Hepatocyte (in vitro differentiated cells): Measurements from ENCODE around the gene KRTAP10-2.

Source experiments
- EZH2 ChIP-seq: fragments of 200-600 bp; sonication (generic); IDR thresholded peaks from 2 replicates; pipeline ENCODE4 v1.6.1; 2016; ENCODE audit warnings: antibody characterized with exemption, mild to moderate bottlenecking, borderline replicate concordance
- TF ChIP-seq, protein P1 (sequence below): fragments of 200-600 bp; sonication (generic); IDR thresholded peaks from 2 replicates; pipeline ENCODE4 v1.5.1; 2016; ENCODE audit warnings: antibody characterized with exemption, mild to moderate bottlenecking; ENCODE audit not compliant: poor library complexity

DNA sequence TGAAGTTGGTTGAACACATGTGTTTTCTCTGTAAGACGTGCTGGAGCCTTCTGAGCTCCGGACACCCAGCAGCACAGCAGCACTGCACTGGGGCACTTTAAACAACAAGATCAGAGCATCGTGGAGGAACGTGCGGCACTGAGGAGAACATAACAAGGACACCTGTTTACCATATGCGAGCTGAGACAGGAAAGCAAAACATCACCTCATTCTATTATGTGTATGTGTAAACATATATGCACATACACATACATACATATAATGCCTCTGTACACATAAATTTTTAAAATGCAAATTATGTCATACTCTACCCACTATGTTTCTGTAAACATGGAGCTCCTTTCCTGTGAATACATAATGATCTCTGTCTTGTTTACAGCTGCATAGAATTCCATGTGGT is 44.2 kb upstream of the KRTAP10-2 start:
- TF ChIP-seq, protein P1, sequence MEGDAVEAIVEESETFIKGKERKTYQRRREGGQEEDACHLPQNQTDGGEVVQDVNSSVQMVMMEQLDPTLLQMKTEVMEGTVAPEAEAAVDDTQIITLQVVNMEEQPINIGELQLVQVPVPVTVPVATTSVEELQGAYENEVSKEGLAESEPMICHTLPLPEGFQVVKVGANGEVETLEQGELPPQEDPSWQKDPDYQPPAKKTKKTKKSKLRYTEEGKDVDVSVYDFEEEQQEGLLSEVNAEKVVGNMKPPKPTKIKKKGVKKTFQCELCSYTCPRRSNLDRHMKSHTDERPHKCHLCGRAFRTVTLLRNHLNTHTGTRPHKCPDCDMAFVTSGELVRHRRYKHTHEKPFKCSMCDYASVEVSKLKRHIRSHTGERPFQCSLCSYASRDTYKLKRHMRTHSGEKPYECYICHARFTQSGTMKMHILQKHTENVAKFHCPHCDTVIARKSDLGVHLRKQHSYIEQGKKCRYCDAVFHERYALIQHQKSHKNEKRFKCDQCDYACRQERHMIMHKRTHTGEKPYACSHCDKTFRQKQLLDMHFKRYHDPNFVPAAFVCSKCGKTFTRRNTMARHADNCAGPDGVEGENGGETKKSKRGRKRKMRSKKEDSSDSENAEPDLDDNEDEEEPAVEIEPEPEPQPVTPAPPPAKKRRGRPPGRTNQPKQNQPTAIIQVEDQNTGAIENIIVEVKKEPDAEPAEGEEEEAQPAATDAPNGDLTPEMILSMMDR, result no peak
- TF ChIP-seq EZH2, result no peak
